Suppressor macrophage treated with lipopolysaccharide for 1 hour (primary cell): ENCODE data around the gene QSER1.
A peak's percentile ranks its signal among the peaks of the same experiment; 100 is the strongest.
"Not testable (repeated sequence)": the region's sequence is repeated elsewhere in the genome, so short reads cannot be mapped to it uniquely, and the experiment has no call there.

Experiments used
- DNase-seq, 3 donors: peaks; one replicate each; pipeline ENCODE4 v3.0.0-alpha.2; 2020 to 2022

Gene QSER1

GRCh38 chr11:33006010-33006409 is 113.4 kb downstream of the QSER1 start:
- no peak for DNase-seq

- DNase-seq = no peak
Measured at GRCh38 chr11:33013755-33014154, 121.1 kb downstream of the QSER1 start.

- DNase-seq = peak; percentile 89 to 95 (median 92)
Measured at GRCh38 chr11:33015621-33016551, 123.3 kb downstream of the QSER1 start, which contains the start of gene DEPDC7. Gene DEPDC7, plus strand, starts transcription at chr11:33015878. Its CDS starts 78 bp downstream, at chr11:33015956.

GRCh38 chr11:33016654-33017053 is 124.0 kb downstream of the QSER1 start:
- peak; percentile 39 to 69 (median 61) for DNase-seq

- DNase-seq = no peak
Measured at GRCh38 chr11:33017478-33017877, 124.9 kb downstream of the QSER1 start.

- no peak for DNase-seq
Measured at GRCh38 chr11:33017965-33018364, 125.4 kb downstream of the QSER1 start.

- no peak for DNase-seq
Measured at GRCh38 chr11:33018840-33019239, 126.2 kb downstream of the QSER1 start.

GRCh38 chr11:33021501-33021900 is 128.9 kb downstream of the QSER1 start:
- DNase-seq = no peak

- DNase-seq = no peak
Measured at GRCh38 chr11:33021937-33022336, 129.3 kb downstream of the QSER1 start.

- DNase-seq = no peak
Measured at GRCh38 chr11:33025339-33025722, 132.7 kb downstream of the QSER1 start.

GRCh38 chr11:33027233-33027632 is 134.6 kb downstream of the QSER1 start:
- no peak for DNase-seq

- no peak for DNase-seq
Measured at GRCh38 chr11:33027846-33028536, 135.4 kb downstream of the QSER1 start.

GRCh38 chr11:33028537-33028914 is 135.9 kb downstream of the QSER1 start:
- DNase-seq = no peak

- not testable (repeated sequence) for DNase-seq
Measured at GRCh38 chr11:33029218-33029617, 136.6 kb downstream of the QSER1 start.
